PFSK-1 (cell line): ENCODE data around the gene ATP8B4.

Experiments
- POLR2AphosphoS5 ChIP-seq: IDR thresholded peaks from 2 replicates; pipeline ENCODE4 v1.6.1; 2012; ENCODE audit warnings: low read depth, mild to moderate bottlenecking, control low read depth, low read length, moderate library complexity
- TAF1 ChIP-seq: IDR thresholded peaks from 2 replicates; pipeline ENCODE4 v1.6.1; 2012; ENCODE audit warnings: low read length, control low read depth, borderline replicate concordance; ENCODE audit not compliant: insufficient read depth

- no peak for TF ChIP-seq TAF1
- no peak for TF ChIP-seq POLR2AphosphoS5
Measured at GRCh38 chr15:49870472-49870871, 248.6 kb downstream of the ATP8B4 start.
